Astrocyte (in vitro differentiated cells and primary cell): ENCODE data around the gene TAF1C. TPM values are rescaled to one million over a fixed set of nuclear protein-coding genes. Genes with fewer than 3 reads are reported as not detected.

Source experiments
- DNase-seq: peaks from one replicate; pipeline ENCODE4 v3.0.0-alpha.2; 2010; ENCODE audit warnings: low read depth
- FAIRE-seq: peaks from 2 replicates; lab custom pipeline; 2011; peaks lifted over from hg19 to GRCh38; lab: Jason Lieb, UNC
- H2AFZ ChIP-seq: 2 replicates; pipeline ENCODE4 v1.6.0; 2012; ENCODE audit warnings: low read depth, low read length, inconsistent platforms
- H3K27ac ChIP-seq: 2 replicates; pipeline ENCODE4 v1.5.1; 2011; ENCODE audit warnings: low read depth, low read length, inconsistent platforms
- H3K27me3 ChIP-seq: 2 replicates; pipeline ENCODE4 v1.6.0; 2011; ENCODE audit warnings: low read length, inconsistent platforms; ENCODE audit not compliant: insufficient read depth
- H3K36me3 ChIP-seq: 2 replicates; pipeline ENCODE4 v1.5.1; 2011; ENCODE audit warnings: low read length, inconsistent platforms; ENCODE audit not compliant: insufficient read depth
- H3K4me1 ChIP-seq: 2 replicates; pipeline ENCODE4 v1.5.1; 2011; ENCODE audit warnings: low read length, inconsistent platforms; ENCODE audit not compliant: insufficient read depth
- H3K4me2 ChIP-seq: 2 replicates; pipeline ENCODE4 v1.6.0; 2012; ENCODE audit warnings: low read length, inconsistent platforms
- H3K4me3 ChIP-seq: 2 replicates; pipeline ENCODE4 v1.5.1; 2011; ENCODE audit warnings: low read depth, mild to moderate bottlenecking, low read length, inconsistent platforms; ENCODE audit not compliant: insufficient read depth
- H3K79me2 ChIP-seq: 2 replicates; pipeline ENCODE4 v1.6.0; 2012; ENCODE audit warnings: mild to moderate bottlenecking, low read length, inconsistent platforms; ENCODE audit not compliant: insufficient read depth
- H3K9ac ChIP-seq: 2 replicates; pipeline ENCODE4 v1.6.0; 2012; ENCODE audit warnings: mild to moderate bottlenecking, low read length, inconsistent platforms
- H3K9me3 ChIP-seq: 2 replicates; pipeline ENCODE4 v1.5.1; 2012; ENCODE audit warnings: low read depth, mild to moderate bottlenecking, low read length, inconsistent platforms; ENCODE audit not compliant: insufficient read depth
- H4K20me1 ChIP-seq: 2 replicates; pipeline ENCODE4 v1.6.0; 2012; ENCODE audit warnings: low read length, inconsistent platforms; ENCODE audit not compliant: insufficient read depth
- H3K27ac Mint-ChIP-seq: one replicate; pipeline ENCODE4 v1.8.0; 2021; ENCODE audit warnings: mild to moderate bottlenecking, mixed read lengths; ENCODE audit not compliant: unreplicated experiment
- H3K27me3 Mint-ChIP-seq: one replicate; pipeline ENCODE4 v1.8.0; 2021; ENCODE audit warnings: low read depth, mixed read lengths; ENCODE audit not compliant: unreplicated experiment
- H3K36me3 Mint-ChIP-seq: one replicate; pipeline ENCODE4 v1.8.0; 2021; ENCODE audit warnings: low read depth, mixed read lengths; ENCODE audit not compliant: unreplicated experiment
- H3K4me1 Mint-ChIP-seq: one replicate; pipeline ENCODE4 v1.8.0; 2021; ENCODE audit warnings: low read depth, mixed read lengths; ENCODE audit not compliant: unreplicated experiment
- H3K4me3 Mint-ChIP-seq: one replicate; pipeline ENCODE4 v1.8.0; 2021; ENCODE audit warnings: mild to moderate bottlenecking, moderate library complexity, mixed read lengths; ENCODE audit not compliant: unreplicated experiment
- H3K9me3 Mint-ChIP-seq: one replicate; pipeline ENCODE4 v1.8.0; 2021; ENCODE audit warnings: mild to moderate bottlenecking, mixed read lengths; ENCODE audit not compliant: unreplicated experiment
- EZH2 ChIP-seq: IDR thresholded peaks from 2 replicates; pipeline ENCODE4 v1.6.1; 2012; ENCODE audit warnings: mild to moderate bottlenecking, low read length, inconsistent platforms; ENCODE audit not compliant: insufficient read depth
- total RNA-seq: library from RNA; stranded (reverse); gene quantifications from 2 replicates; pipeline ENCODE4 v1.2.1, GENCODE V29; 2021
- TF ChIP-seq, protein P1 (sequence below): IDR thresholded peaks from 2 replicates; pipeline ENCODE4 v1.5.1; 2011; ENCODE audit warnings: low read depth, mild to moderate bottlenecking, inconsistent platforms, low read length, moderate library complexity; ENCODE audit not compliant: insufficient read depth

The TAF1C gene
- total RNA-seq, 1 donor from 2014 or later, result 34.1 TPM

DNA sequence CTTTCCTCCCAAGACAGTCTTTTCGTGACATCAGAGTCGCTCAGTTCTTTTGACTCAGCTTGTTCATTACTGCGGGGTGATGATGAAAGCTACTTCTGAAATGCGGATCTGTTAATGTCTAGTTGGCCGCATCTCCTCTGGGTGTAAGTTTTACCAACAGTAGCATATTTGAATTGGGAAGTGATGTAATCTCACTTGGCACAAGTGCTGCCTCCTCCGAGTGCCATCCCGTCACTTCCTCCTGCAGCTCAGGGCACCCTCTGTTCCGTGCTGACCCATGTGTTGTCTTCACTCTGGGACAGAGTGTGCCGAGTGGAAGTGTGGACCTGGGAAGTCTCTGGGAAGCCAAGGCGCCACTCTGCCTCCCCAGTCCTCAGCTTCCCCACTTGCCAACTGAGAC is 13.0 kb upstream of the TAF1C start:
- Histone ChIP-seq H3K36me3 (no peaks in the 10 kb centered on the region), H3K4me2 (no peak overlapping the region), H4K20me1 (no peaks in the 10 kb centered on the region), H3K4me1 (peaks cover 4% of the 10 kb centered on the region), H3K9me3 (no peaks in the 10 kb centered on the region), H3K27ac (no peak overlapping the region), H3K27me3 (peaks cover 6% of the 10 kb centered on the region), H3K9ac (no peak overlapping the region), H3K4me3 (no peak overlapping the region), H2AFZ (no peak overlapping the region), H3K79me2 (no peaks in the 10 kb centered on the region)
- peaks cover 23% of the 10 kb centered on the region for H3K27me3 Mint-ChIP-seq
- TF ChIP-seq, protein P1, sequence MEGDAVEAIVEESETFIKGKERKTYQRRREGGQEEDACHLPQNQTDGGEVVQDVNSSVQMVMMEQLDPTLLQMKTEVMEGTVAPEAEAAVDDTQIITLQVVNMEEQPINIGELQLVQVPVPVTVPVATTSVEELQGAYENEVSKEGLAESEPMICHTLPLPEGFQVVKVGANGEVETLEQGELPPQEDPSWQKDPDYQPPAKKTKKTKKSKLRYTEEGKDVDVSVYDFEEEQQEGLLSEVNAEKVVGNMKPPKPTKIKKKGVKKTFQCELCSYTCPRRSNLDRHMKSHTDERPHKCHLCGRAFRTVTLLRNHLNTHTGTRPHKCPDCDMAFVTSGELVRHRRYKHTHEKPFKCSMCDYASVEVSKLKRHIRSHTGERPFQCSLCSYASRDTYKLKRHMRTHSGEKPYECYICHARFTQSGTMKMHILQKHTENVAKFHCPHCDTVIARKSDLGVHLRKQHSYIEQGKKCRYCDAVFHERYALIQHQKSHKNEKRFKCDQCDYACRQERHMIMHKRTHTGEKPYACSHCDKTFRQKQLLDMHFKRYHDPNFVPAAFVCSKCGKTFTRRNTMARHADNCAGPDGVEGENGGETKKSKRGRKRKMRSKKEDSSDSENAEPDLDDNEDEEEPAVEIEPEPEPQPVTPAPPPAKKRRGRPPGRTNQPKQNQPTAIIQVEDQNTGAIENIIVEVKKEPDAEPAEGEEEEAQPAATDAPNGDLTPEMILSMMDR, result no peak
- no peak for TF ChIP-seq EZH2
- peaks cover 2% of the 10 kb centered on the region for H3K9me3 Mint-ChIP-seq
- H3K4me3 Mint-ChIP-seq, result no peak overlapping the region
- H3K4me1 Mint-ChIP-seq, result no peaks in the 10 kb centered on the region
- no peak overlapping the region for H3K27ac Mint-ChIP-seq
- H3K36me3 Mint-ChIP-seq, result peaks cover 2% of the 10 kb centered on the region
- DNase-seq (no peak), FAIRE-seq (no peak)

DNA sequence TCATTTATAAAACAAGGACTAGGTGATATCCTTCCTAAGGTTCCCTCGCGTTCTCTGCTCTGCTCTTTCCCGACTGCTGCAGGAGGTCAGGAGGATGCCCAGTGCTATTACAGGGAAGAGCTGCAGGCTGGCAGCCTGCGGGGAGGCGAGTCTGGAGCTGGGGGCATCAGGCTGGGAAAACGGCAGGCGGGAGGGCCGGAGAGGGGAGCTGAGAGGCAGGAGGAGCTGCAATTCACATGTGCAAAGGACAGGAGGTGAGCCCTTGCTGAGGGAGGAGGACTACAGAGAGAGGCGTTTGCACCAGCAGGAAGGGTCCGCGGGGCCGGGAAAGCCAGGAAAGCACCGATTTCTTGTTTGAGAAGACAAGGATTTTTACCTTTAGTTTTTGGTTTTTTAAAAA is 12.2 kb upstream of the TAF1C start:
- Histone ChIP-seq H3K4me2 (no peak overlapping the region), H3K9ac (no peak overlapping the region), H3K4me1 (peaks cover 4% of the 10 kb centered on the region), H3K27me3 (peaks cover 6% of the 10 kb centered on the region), H3K27ac (no peak overlapping the region), H3K79me2 (no peaks in the 10 kb centered on the region), H3K4me3 (no peak overlapping the region), H3K9me3 (no peaks in the 10 kb centered on the region), H2AFZ (no peak overlapping the region), H4K20me1 (no peaks in the 10 kb centered on the region), H3K36me3 (no peaks in the 10 kb centered on the region)
- no peak overlapping the region for H3K4me3 Mint-ChIP-seq
- peaks cover 2% of the 10 kb centered on the region for H3K36me3 Mint-ChIP-seq
- FAIRE-seq (no peak), DNase-seq (no peak)
- peaks cover 23% of the 10 kb centered on the region for H3K27me3 Mint-ChIP-seq
- H3K9me3 Mint-ChIP-seq, result peaks cover 2% of the 10 kb centered on the region
- H3K4me1 Mint-ChIP-seq, result no peaks in the 10 kb centered on the region
- no peak for TF ChIP-seq EZH2
- TF ChIP-seq, protein P1, result no peak
- no peak overlapping the region for H3K27ac Mint-ChIP-seq

DNA sequence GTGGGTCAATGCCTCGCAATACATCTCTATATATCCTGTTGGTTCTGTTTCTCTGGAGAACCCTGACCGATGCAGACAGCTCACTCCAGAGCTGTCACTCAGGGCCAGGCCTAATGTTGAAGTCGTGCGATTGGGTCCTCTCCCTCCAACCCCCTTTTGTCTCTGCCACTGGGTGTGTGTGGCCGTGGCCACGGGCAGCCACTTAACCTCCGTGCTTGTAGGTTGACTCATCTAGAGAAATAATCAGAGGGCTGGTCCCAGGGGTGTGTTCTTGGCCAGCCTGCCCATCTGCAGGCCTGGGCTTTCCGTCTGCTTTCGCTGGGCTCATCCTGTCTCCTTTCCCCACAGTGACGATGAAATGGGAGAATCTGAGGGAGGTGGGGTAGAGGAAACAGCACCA is 11.5 kb upstream of the TAF1C start:
- DNase-seq, result peak; percentile 67
- Histone ChIP-seq H4K20me1 (no peaks in the 10 kb centered on the region), H3K27me3 (peaks cover 6% of the 10 kb centered on the region), H3K27ac (no peak overlapping the region), H3K79me2 (no peaks in the 10 kb centered on the region), H3K4me3 (no peak overlapping the region), H2AFZ (no peak overlapping the region), H3K9ac (no peak overlapping the region), H3K36me3 (no peaks in the 10 kb centered on the region), H3K4me1 (peaks cover 4% of the 10 kb centered on the region), H3K9me3 (no peaks in the 10 kb centered on the region), H3K4me2 (no peak overlapping the region)
- Mint-ChIP-seq H3K4me3 (no peak overlapping the region), H3K4me1 (no peaks in the 10 kb centered on the region), H3K27ac (no peak overlapping the region), H3K36me3 (no peaks in the 10 kb centered on the region), H3K9me3 (no peaks in the 10 kb centered on the region), H3K27me3 (peaks cover 20% of the 10 kb centered on the region)
- no peak for FAIRE-seq
- TF ChIP-seq EZH2, result no peak
- TF ChIP-seq, protein P1, result no peak
